HCT116 (cell line): Measurements from ENCODE around the gene RGPD3. TPM values are rescaled to one million over a fixed set of nuclear protein-coding genes. Genes with fewer than 3 reads are reported as not detected.
"Not testable (repeated sequence)": the region's sequence is repeated elsewhere in the genome, so short reads cannot be mapped to it uniquely, and the experiment has no call there.

Experiments
- ATAC-seq: fragments of 200-7000 bp; cut with Tn5 transposase; 2 replicates; pipeline ENCODE4 v1.9.1; 2020; ENCODE audit warnings: mild to moderate bottlenecking, moderate library complexity
- BruUV-seq: library from RNA; stranded (reverse); fragments of 400-500 nt; replicated peaks from 2 replicates; lab custom pipeline; 2021; lab: Mats Ljungman, UMichigan
- CTCF ChIA-PET: fragments of 300-600 bp; sonication (Branson Sonifier 250); formaldehyde crosslinking; loops from one replicate; lab custom pipeline; 2021; ENCODE audit warnings: antibody characterized with exemption; lab: Charles Lee
- POLR2A ChIA-PET: fragments of 300-600, 350-600 bp; sonication (Branson Sonifier 250); formaldehyde crosslinking; loops from one replicate; lab custom pipeline; 2021; ENCODE audit warnings: antibody characterized with exemption; lab: Charles Lee
- RAD21 ChIA-PET, 2 experiments: fragments of 300-600 bp; sonication (Branson Sonifier 250); formaldehyde crosslinking; loops; one replicate each; lab custom pipeline; 2023; ENCODE audit warnings: low total read pairs in 2 of 2; ENCODE audit not compliant: uncharacterized antibody in 2 of 2, unreplicated experiment in 2 of 2, low non-redundant PET in 1 of 2; lab: Charles Lee
- DNase-seq: peaks from one replicate; pipeline ENCODE4 v3.0.0-alpha.2; 2010; ENCODE audit warnings: low read depth, low spot score
- H2AFZ ChIP-seq: fragments of 200-600 bp; shearing (Covaris generic), sonication (generic); 2 replicates; pipeline ENCODE4 v1.6.1; 2017; ENCODE audit warnings: low read depth, mixed run types, mixed read lengths, antibody characterized with exemption, low read length; ENCODE audit not compliant: poor library complexity, severe bottlenecking
- H3K27ac ChIP-seq: 2 replicates; pipeline ENCODE4 v1.5.1; 2012; ENCODE audit warnings: low read depth, low read length
- H3K27me3 ChIP-seq: fragments of 200-600 bp; sonication (generic); 2 replicates; pipeline ENCODE4 v1.6.1; 2016; ENCODE audit warnings: mixed run types, low read length, mixed read lengths; ENCODE audit not compliant: insufficient read depth
- H3K36me3 ChIP-seq, 2 experiments: fragments of 200-500 bp in 1 of 2; fragments of 200-600 bp in 1 of 2; sonication (Bioruptor generic) in 1 of 2; sonication (generic) in 1 of 2; 2 replicates each; pipeline versions ENCODE4 v1.5.1 to v1.6.1; 2014 to 2016; ENCODE audit warnings: low read length in 2 of 2, inconsistent platforms in 1 of 2, mixed read lengths in 1 of 2, mixed run types in 1 of 2; ENCODE audit not compliant: insufficient read depth in 2 of 2, control insufficient read depth in 1 of 2
- H3K4me1 ChIP-seq, 2 experiments: fragments of 200-600 bp in 1 of 2; sonication (generic) in 1 of 2; 2 replicates each; pipeline versions ENCODE4 v1.5.1 to v1.6.1; 2012 to 2017; ENCODE audit warnings: low read length in 2 of 2, inconsistent platforms in 1 of 2, mild to moderate bottlenecking in 1 of 2, mixed read lengths in 1 of 2, mixed run types in 1 of 2, moderate library complexity in 1 of 2; ENCODE audit not compliant: insufficient read depth in 2 of 2, control insufficient read depth in 1 of 2
- H3K4me2 ChIP-seq: fragments of 200-600 bp; sonication (generic); 2 replicates; pipeline ENCODE4 v1.6.1; 2017; ENCODE audit warnings: mixed run types, low read length, mixed read lengths
- H3K4me3 ChIP-seq, 2 experiments: fragments of 200-600 bp in 1 of 2; sonication (generic) in 1 of 2; replicated peaks in 1 of 2; 2 replicates each; pipeline ENCODE4 v1.5.1; 2011 to 2016; ENCODE audit warnings: low read length in 2 of 2, control low read depth in 1 of 2, low read depth in 1 of 2, mild to moderate bottlenecking in 1 of 2, mixed read lengths in 1 of 2, mixed run types in 1 of 2
- H3K79me2 ChIP-seq: fragments of 200-600 bp; sonication (generic); 2 replicates; pipeline ENCODE4 v1.6.1; 2017; ENCODE audit warnings: mild to moderate bottlenecking, mixed run types, low read length, moderate library complexity, mixed read lengths; ENCODE audit not compliant: insufficient read depth
- H3K9ac ChIP-seq: fragments of 200-600 bp; sonication (generic); 2 replicates; pipeline ENCODE4 v1.6.1; 2016; ENCODE audit warnings: low read length, mixed read lengths
- H3K9me2 ChIP-seq: fragments of 200-600 bp; sonication (generic), shearing (Covaris generic); 2 replicates; pipeline ENCODE4 v1.6.1; 2017; ENCODE audit warnings: mixed run types, mild to moderate bottlenecking, moderate library complexity; ENCODE audit not compliant: insufficient read depth
- H3K9me3 ChIP-seq, 2 experiments: fragments of 200-500 bp in 1 of 2; fragments of 200-600 bp in 1 of 2; sonication (Bioruptor generic) in 1 of 2; sonication (generic) in 1 of 2; 2 replicates each; pipeline ENCODE4 v1.6.1; 2014 to 2017; ENCODE audit warnings: low read length in 2 of 2, mixed read lengths in 2 of 2, inconsistent platforms in 1 of 2, low read depth in 1 of 2, mild to moderate bottlenecking in 1 of 2, mixed run types in 1 of 2, moderate library complexity in 1 of 2; ENCODE audit not compliant: control insufficient read depth in 1 of 2, insufficient read depth in 1 of 2
- H4K20me1 ChIP-seq: fragments of 200-600 bp; sonication (generic), shearing (Covaris generic); 2 replicates; pipeline ENCODE4 v1.6.1; 2017; ENCODE audit warnings: mixed run types, mild to moderate bottlenecking, moderate library complexity; ENCODE audit not compliant: insufficient read depth
- intact Hi-C: fragments of 100-400 bp; cut with micrococcal nuclease; formaldehyde crosslinking; loops from 2 replicates; pipeline ENCODE4 v1.10.0; 2022
- total RNA-seq: library from RNA; stranded (reverse); gene quantifications from one replicate; pipeline ENCODE4 v1.2.1, GENCODE V29; 2021; ENCODE audit not compliant: unreplicated experiment

The RGPD3 gene
- total RNA-seq, 1 experiment from 2014 or later: 0.15 TPM

- POLR2A ChIA-PET, intact Hi-C loops, H3K9me3 ChIP-seq, BruUV-seq, H3K36me3 ChIP-seq, H3K27ac ChIP-seq, CTCF ChIA-PET, H3K9me2 ChIP-seq, RAD21 ChIA-PET, H3K9ac ChIP-seq, H3K4me2 ChIP-seq, H4K20me1 ChIP-seq, H3K4me3 ChIP-seq, H3K79me2 ChIP-seq, H3K27me3 ChIP-seq, H2AFZ ChIP-seq, DNase-seq, ATAC-seq: not testable (repeated sequence)
- peaks cover 0 to 11% of the 10 kb centered on the region in 2 experiments; a peak in 2 of 4 replicates for H3K4me1 ChIP-seq
Measured at GRCh38 chr2:106508660-106509373, 40.6 kb upstream of the RGPD3 start.

GRCh38 chr2:106506002-106506687 is 37.9 kb upstream of the RGPD3 start:
- H3K4me3 ChIP-seq, H3K27me3 ChIP-seq, DNase-seq, POLR2A ChIA-PET, H3K9me3 ChIP-seq, H4K20me1 ChIP-seq, H3K4me1 ChIP-seq, H3K27ac ChIP-seq, ATAC-seq, H3K4me2 ChIP-seq, CTCF ChIA-PET, BruUV-seq, RAD21 ChIA-PET, H3K9me2 ChIP-seq, H3K79me2 ChIP-seq, intact Hi-C loops, H3K36me3 ChIP-seq, H2AFZ ChIP-seq, H3K9ac ChIP-seq: not testable (repeated sequence)

GRCh38 chr2:106504787-106505186 is 36.6 kb upstream of the RGPD3 start:
- POLR2A ChIA-PET, H3K27ac ChIP-seq, ATAC-seq, CTCF ChIA-PET, BruUV-seq, H3K36me3 ChIP-seq, H4K20me1 ChIP-seq, RAD21 ChIA-PET, H3K4me2 ChIP-seq, DNase-seq, H3K9me2 ChIP-seq, H3K27me3 ChIP-seq, H3K79me2 ChIP-seq, H3K9me3 ChIP-seq, intact Hi-C loops, H3K4me1 ChIP-seq, H3K4me3 ChIP-seq, H2AFZ ChIP-seq, H3K9ac ChIP-seq: not testable (repeated sequence)

GRCh38 chr2:106504192-106504591 is 36.0 kb upstream of the RGPD3 start:
- H3K9me3 ChIP-seq, H3K79me2 ChIP-seq, CTCF ChIA-PET, H3K27ac ChIP-seq, H4K20me1 ChIP-seq, H3K4me1 ChIP-seq, H3K4me2 ChIP-seq, POLR2A ChIA-PET, BruUV-seq, H3K4me3 ChIP-seq, ATAC-seq, H3K9ac ChIP-seq, DNase-seq, H3K27me3 ChIP-seq, RAD21 ChIA-PET, H2AFZ ChIP-seq, H3K36me3 ChIP-seq, intact Hi-C loops, H3K9me2 ChIP-seq: not testable (repeated sequence)
